HepG2 (cell line): ENCODE measurements around the gene TMEM215. TPM values are rescaled to one million over a fixed set of nuclear protein-coding genes. Genes with fewer than 3 reads are reported as not detected.

ENCODE experiments used
- ATAC-seq: fragments of 200-7000 bp; cut with Tn5 transposase; 3 replicates; pipeline ENCODE4 v1.9.1; 2020; ENCODE audit warnings: mild to moderate bottlenecking, moderate library complexity
- BruUV-seq: library from RNA; stranded (reverse); fragments of 400-500 nt; replicated peaks from 2 replicates; lab custom pipeline; 2021; lab: Mats Ljungman, UMichigan
- CTCF ChIA-PET: fragments of 300-600 bp; formaldehyde crosslinking; extraction: SDS; loops from one replicate; lab custom pipeline; 2021; ENCODE audit warnings: low total read pairs, inconsistent platforms, low intra/inter-chr PET ratio; lab: Yijun Ruan, JAX
- POLR2A ChIA-PET: fragments of 350-600 bp; sonication (Branson Sonifier 250); formaldehyde crosslinking; loops from one replicate; lab custom pipeline; 2020; ENCODE audit warnings: antibody characterized with exemption, inconsistent platforms; lab: Yijun Ruan, JAX
- DNase-seq: peaks from one replicate; pipeline ENCODE4 v3.0.0-alpha.2; 2015; ENCODE audit warnings: low spot score
- FAIRE-seq: peaks from 3 replicates; lab custom pipeline; 2011; peaks lifted over from hg19 to GRCh38; lab: Jason Lieb, UNC
- H2AFZ ChIP-seq: one replicate; pipeline ENCODE4 v1.6.1; 2011; ENCODE audit warnings: low read length, inconsistent platforms
- H3K27ac ChIP-seq: fragments of 300-600 bp; 3 replicates; pipeline ENCODE4 v1.8.0; 2011; ENCODE audit warnings: mixed run types, mild to moderate bottlenecking, mixed read lengths, low read length, inconsistent platforms; ENCODE audit not compliant: insufficient read depth; ENCODE audit errors: extremely low read length
- H3K27me3 ChIP-seq, 2 experiments: fragments of 200-600 bp in 1 of 2; 2 replicates in 1 of 2; 3 replicates in 1 of 2; pipeline versions ENCODE4 v1.6.0 to v1.8.0; 2011; ENCODE audit warnings: low read length in 2 of 2, mild to moderate bottlenecking in 2 of 2, moderate library complexity in 2 of 2, inconsistent platforms in 1 of 2; ENCODE audit not compliant: insufficient read depth in 2 of 2, control insufficient read depth in 1 of 2
- H3K36me3 ChIP-seq, 2 experiments: fragments of 200-600 bp in 1 of 2; replicated peaks in 1 of 2; 2 replicates in 1 of 2; 3 replicates in 1 of 2; pipeline versions ENCODE4 v1.5.1 to v1.8.0; 2011; ENCODE audit warnings: low read length in 2 of 2, inconsistent platforms in 1 of 2; ENCODE audit not compliant: insufficient read depth in 2 of 2, control insufficient read depth in 1 of 2
- H3K4me1 ChIP-seq: 2 replicates; pipeline ENCODE4 v1.5.1; 2012; ENCODE audit warnings: low read length, inconsistent platforms; ENCODE audit not compliant: insufficient read depth
- H3K4me2 ChIP-seq: 2 replicates; pipeline ENCODE4 v1.6.0; 2011; ENCODE audit warnings: low read depth, low read length, inconsistent platforms
- H3K4me3 ChIP-seq, 3 experiments: fragments of 200-600 bp in 1 of 3; sonication (generic), shearing (Covaris generic) in 1 of 3; replicated peaks in 1 of 3; 2 replicates each; pipeline ENCODE4 v1.5.1; 2011 to 2016; ENCODE audit warnings: low read length in 3 of 3, inconsistent platforms in 2 of 3, low read depth in 2 of 3, mild to moderate bottlenecking in 2 of 3, control low read depth in 1 of 3, mixed read lengths in 1 of 3; ENCODE audit not compliant: insufficient read depth in 1 of 3
- H3K79me2 ChIP-seq: one replicate; pipeline ENCODE4 v1.6.1; 2011; ENCODE audit warnings: low read length, inconsistent platforms; ENCODE audit not compliant: insufficient read depth
- H3K9ac ChIP-seq: 2 replicates; pipeline ENCODE4 v1.6.0; 2011; ENCODE audit warnings: mild to moderate bottlenecking, low read depth, low read length, inconsistent platforms; ENCODE audit not compliant: insufficient read depth
- H3K9me3 ChIP-seq: 2 replicates; pipeline ENCODE4 v1.5.1; 2012; ENCODE audit warnings: mild to moderate bottlenecking, low read length
- H4K20me1 ChIP-seq: 2 replicates; pipeline ENCODE4 v1.6.0; 2011; ENCODE audit warnings: inconsistent platforms, mild to moderate bottlenecking, low read length, moderate library complexity; ENCODE audit not compliant: insufficient read depth
- ARID5B ChIP-seq: IDR thresholded peaks from 2 replicates; pipeline ENCODE4 v1.4.0; 2020; ENCODE audit warnings: mild to moderate bottlenecking, missing genetic modification reagents
- EED ChIP-seq: sonication (generic); formaldehyde crosslinking; IDR thresholded peaks from 2 replicates; pipeline ENCODE4 v1.5.0; 2020; ENCODE audit warnings: mild to moderate bottlenecking, missing genetic modification reagents
- MED8 ChIP-seq: sonication (generic); formaldehyde crosslinking; IDR thresholded peaks from 2 replicates; pipeline ENCODE4 v1.8.1; 2023; ENCODE audit warnings: mild to moderate bottlenecking, missing genetic modification reagents; ENCODE audit not compliant: insufficient replicate concordance
- MZF1 ChIP-seq: sonication (generic); formaldehyde crosslinking; IDR thresholded peaks from 2 replicates; pipeline ENCODE4 v1.8.1; 2023; ENCODE audit warnings: mild to moderate bottlenecking, missing genetic modification reagents, borderline replicate concordance
- STAT6 ChIP-seq: sonication (generic); formaldehyde crosslinking; IDR thresholded peaks from 2 replicates; pipeline ENCODE4 v1.4.0; 2020; ENCODE audit warnings: missing genetic modification reagents, mild to moderate bottlenecking, borderline replicate concordance
- ZNF33A ChIP-seq: sonication (generic); formaldehyde crosslinking; IDR thresholded peaks from 2 replicates; pipeline ENCODE4 v1.5.1; 2020; ENCODE audit warnings: missing genetic modification reagents, mild to moderate bottlenecking, moderate library complexity, borderline replicate concordance
- ZNF407 ChIP-seq: sonication (generic); formaldehyde crosslinking; IDR thresholded peaks from one replicate; pipeline ENCODE4 v1.5.1; 2020; ENCODE audit warnings: mild to moderate bottlenecking, missing genetic modification reagents; ENCODE audit errors: not compliant biosample characterization
- ZNF678 ChIP-seq: sonication (generic); formaldehyde crosslinking; IDR thresholded peaks from 2 replicates; pipeline ENCODE4 v1.4.0; 2020; ENCODE audit warnings: mild to moderate bottlenecking, missing genetic modification reagents
- ZNF841 ChIP-seq: sonication (generic); formaldehyde crosslinking; IDR thresholded peaks from 2 replicates; pipeline ENCODE4 v1.8.1; 2023; ENCODE audit warnings: missing genetic modification reagents, borderline replicate concordance
- ZNF879 ChIP-seq: sonication (generic); formaldehyde crosslinking; IDR thresholded peaks from 2 replicates; pipeline ENCODE4 v1.8.1; 2023; ENCODE audit warnings: missing genetic modification reagents
- WGBS: methylation state at CpG from one replicate; pipeline ENCODE4 v1.1.6; 2017; ENCODE audit warnings: low lambda C conversion rate; 5-methylcytosine and 5-hydroxymethylcytosine counted together
- in situ Hi-C: cut with HindIII; loops from 2 replicates; pipeline ENCODE4 v1.10.0; 2017; ENCODE audit warnings: low pct_unique_long_range_greater_than_20kb; ENCODE audit not compliant: extremely low pct_ligation_motif_present
- intact Hi-C: fragments of 100-400 bp; cut with micrococcal nuclease; formaldehyde crosslinking; loops from one replicate; pipeline ENCODE4 v1.10.0; 2022; ENCODE audit not compliant: unreplicated experiment
- polyA plus RNA-seq, 8 experiments: library from polyadenylated mRNA; depleted of rRNA in 3 of 8; stranded (reverse) in 7 of 8; unstranded in 1 of 8; fragments of >200 nt; fragmentation: Illumina TruSeq in 4 of 8; extraction: Trizol in 4 of 8; gene quantifications; 2 replicates each; pipeline versions ENCODE4 v1.2.1 to v1.2.3, GENCODE V29; 2011 to 2016; ENCODE audit warnings: low read depth in 4 of 8, missing spikeins in 1 of 8, mixed read lengths in 1 of 8; ENCODE audit not compliant: insufficient read depth in 1 of 8
- total RNA-seq, 5 experiments: library from RNA; depleted of rRNA; stranded (reverse); fragments of >200 nt; fragmentation: Illumina TruSeq; extraction: Trizol; gene quantifications; 2 replicates each; pipeline ENCODE4 v1.2.3, GENCODE V29; 2016; ENCODE audit warnings: low read depth in 1 of 5

Gene TMEM215
- total and polyA plus RNA-seq, 2 of the 13 experiments (the other 11 are each of a cell fraction or from before 2014, with no cell fraction given), result not detected

GRCh38 chr9:32737378-32737777, 46.0 kb upstream of the TMEM215 start:
- Histone ChIP-seq H3K9ac (no peak overlapping the region), H3K27me3 (no peaks in the 10 kb centered on the region), H3K36me3 (no peaks in the 10 kb centered on the region), H3K9me3 (no peaks in the 10 kb centered on the region), H3K4me2 (no peak overlapping the region), H3K4me1 (peaks cover 13% of the 10 kb centered on the region), H3K4me3 (no peak overlapping the region), H4K20me1 (no peaks in the 10 kb centered on the region), H3K27ac (no peak overlapping the region), H3K79me2 (no peaks in the 10 kb centered on the region), H2AFZ (no peak overlapping the region)
- intact Hi-C loops, result no loop called here
- BruUV-seq, result no TSS peak
- FAIRE-seq, result no peak
- WGBS, result 0% methylated on average over 1 of the region's 1 CpG
- in situ Hi-C loops, result no loop called here
- DNase-seq, result no peak
- no peak for ATAC-seq
- ChIA-PET CTCF (no interaction called here), POLR2A (no interaction called here)
- TF ChIP-seq ZNF678 (CRISPR knock-in tag) (no peak), ZNF841 (CRISPR knock-in tag) (no peak), EED (CRISPR knock-in tag) (no peak), STAT6 (CRISPR knock-in tag) (no peak), MED8 (CRISPR knock-in tag) (no peak), ZNF33A (no peak), ZNF407 (CRISPR knock-in tag) (no peak), ZNF879 (CRISPR knock-in tag) (no peak), MZF1 (CRISPR knock-in tag) (no peak), ARID5B (CRISPR knock-in tag) (no peak)
